Measurements from ENCODE around the gene SLC9A9.

- no peak for TF ChIP-seq CTCF (IDR thresholded peaks at IDR 0.05)
- TF ChIP-seq EP300 (IDR thresholded peaks at IDR 0.05) = no peak
- TF ChIP-seq POLR2A (IDR thresholded peaks at IDR 0.05) = no peak
- no peak for TF ChIP-seq POLR2AphosphoS5 (IDR thresholded peaks at IDR 0.05)
These were observed 429.9 kb downstream of the SLC9A9 start for GRCh38 chr3:143418391-143418790.

All from gastroesophageal sphincter (tissue), 3 donors.